ENCODE data around the gene ARHGEF10L.

- TF ChIP-seq POLR2A (IDR thresholded peaks at IDR 0.05): no peak
- TF ChIP-seq CTCF (IDR thresholded peaks at IDR 0.05): no peak
These were observed 41.3 kb upstream of the ARHGEF10L start for GRCh38 chr1:17498214-17498613.
